Right ventricle myocardium superior (tissue), 1 donor: ENCODE results near the gene HDAC7. TPM values are rescaled to one million over a fixed set of nuclear protein-coding genes. Genes with fewer than 3 reads are reported as not detected.
A peak's percentile ranks its signal among the peaks of the same experiment; 100 is the strongest.
"Not testable (repeated sequence)": the region's sequence is repeated elsewhere in the genome, so short reads cannot be mapped to it uniquely, and the experiment has no call there.

Experiments
- ATAC-seq: fragments of 200-7000 bp; cut with Tn5 transposase; one replicate; pipeline ENCODE4 v1.9.1; 2020; ENCODE audit warnings: mild to moderate bottlenecking; ENCODE audit not compliant: poor library complexity
- DNase-seq: peaks from one replicate; pipeline ENCODE4 v3.0.0-alpha.2; 2020
- intact Hi-C: fragments of 100-400 bp; cut with DNase I; formaldehyde crosslinking; loops from one replicate; pipeline ENCODE4 v1.11.2; 2022
- total RNA-seq: library from RNA; stranded (reverse); fragmentation: NEBNext Ultra II Directional; extraction: Animal tissue kit (Norgen Biotek cat#: 25700); gene quantifications from one replicate; pipeline ENCODE4 v1.2.1, GENCODE V29; 2021
- donor health status: DM: no; HTN: yes; CAD: no; lungs with severe emphysema.

HDAC7 gene
- total RNA-seq, 1 donor from 2014 or later = 35.9 TPM

- intact Hi-C loops = no loop called here
- peak; percentile 63 for DNase-seq
- ATAC-seq = peak; percentile 11
These were observed 1.1 kb downstream of the HDAC7 start for GRCh38 chr12:47818467-47819137.

- no peak for ATAC-seq
- intact Hi-C loops = no loop called here
- peak; percentile 26 for DNase-seq
These were observed 1.7 kb downstream of the HDAC7 start for GRCh38 chr12:47818007-47818376.

GRCh38 chr12:47817272-47818006 is 2.3 kb downstream of the HDAC7 start:
- peak; percentile 43 for DNase-seq
- no peak for ATAC-seq
- intact Hi-C loops = no loop called here

GRCh38 chr12:47816403-47817271 is 3.1 kb downstream of the HDAC7 start:
- intact Hi-C loops = no loop called here
- DNase-seq = peak; percentile 48
- no peak for ATAC-seq

- ATAC-seq, intact Hi-C loops: not testable (repeated sequence)
- DNase-seq = peak; percentile 42
These were observed 4.3 kb downstream of the HDAC7 start for GRCh38 chr12:47815447-47815846.

GRCh38 chr12:47814539-47815170 is 5.0 kb downstream of the HDAC7 start:
- DNase-seq (peak; percentile 42), ATAC-seq (no peak)
- intact Hi-C loops = no loop called here

GRCh38 chr12:47813511-47814196 is 6.0 kb downstream of the HDAC7 start:
- ATAC-seq (peak; percentile 3), DNase-seq (peak; percentile 33)
- intact Hi-C loops = no loop called here

- intact Hi-C loops = no loop called here
- peak; percentile 83 for ATAC-seq
- DNase-seq = peak; percentile 93
These were observed 6.7 kb downstream of the HDAC7 start for GRCh38 chr12:47812797-47813510.

GRCh38 chr12:47811581-47812484 is 7.9 kb downstream of the HDAC7 start:
- intact Hi-C loops = no loop called here
- DNase-seq = peak; percentile 78
- peak; percentile 42 for ATAC-seq

- ATAC-seq = no peak
- intact Hi-C loops = no loop called here
- no peak for DNase-seq
These were observed 8.7 kb downstream of the HDAC7 start for GRCh38 chr12:47811072-47811396.

GRCh38 chr12:47809518-47809917 is 10.2 kb downstream of the HDAC7 start:
- DNase-seq, ATAC-seq, intact Hi-C loops: not testable (repeated sequence)

- intact Hi-C loops = no loop called here
- ATAC-seq (no peak), DNase-seq (no peak)
These were observed 10.9 kb downstream of the HDAC7 start for GRCh38 chr12:47808574-47809365.

GRCh38 chr12:47808050-47808449 is 11.7 kb downstream of the HDAC7 start:
- DNase-seq (peak; percentile 78), ATAC-seq (peak; percentile 29)
- intact Hi-C loops = no loop called here

GRCh38 chr12:47807338-47807737 is 12.4 kb downstream of the HDAC7 start:
- DNase-seq = no peak
- peak; percentile 53 for ATAC-seq
- intact Hi-C loops = no loop called here

- no peak for ATAC-seq
- intact Hi-C loops = no loop called here
- no peak for DNase-seq
These were observed 14.3 kb downstream of the HDAC7 start for GRCh38 chr12:47805417-47805816.

GRCh38 chr12:47804171-47804570 is 15.5 kb downstream of the HDAC7 start:
- no peak for DNase-seq
- intact Hi-C loops = no loop called here
- ATAC-seq = no peak
